Activated T-cell treated with anti-CD3 and anti-CD28 coated beads, Interleukin-2, amount 50 U/mL, for 24 hours (primary cell): ENCODE results near the gene RFESD.

Experiments
- DNase-seq: peaks from one replicate; pipeline ENCODE4 v3.0.0-alpha.2; 2020
- H3K27ac Mint-ChIP-seq: 2 replicates; pipeline ENCODE4 v1.8.0; 2020; ENCODE audit warnings: mild to moderate bottlenecking, mixed read lengths
- H3K27me3 Mint-ChIP-seq: 2 replicates; pipeline ENCODE4 v1.8.0; 2020; ENCODE audit warnings: mixed read lengths
- H3K36me3 Mint-ChIP-seq: 2 replicates; pipeline ENCODE4 v1.8.0; 2020; ENCODE audit warnings: low read depth, mixed read lengths
- H3K4me1 Mint-ChIP-seq: 2 replicates; pipeline ENCODE4 v1.8.0; 2020; ENCODE audit warnings: low read depth, mixed read lengths
- H3K4me3 Mint-ChIP-seq: 2 replicates; pipeline ENCODE4 v1.8.0; 2020; ENCODE audit warnings: mild to moderate bottlenecking, moderate library complexity, mixed read lengths
- H3K9me3 Mint-ChIP-seq: 2 replicates; pipeline ENCODE4 v1.8.0; 2020; ENCODE audit warnings: mixed read lengths

The RFESD gene

DNA sequence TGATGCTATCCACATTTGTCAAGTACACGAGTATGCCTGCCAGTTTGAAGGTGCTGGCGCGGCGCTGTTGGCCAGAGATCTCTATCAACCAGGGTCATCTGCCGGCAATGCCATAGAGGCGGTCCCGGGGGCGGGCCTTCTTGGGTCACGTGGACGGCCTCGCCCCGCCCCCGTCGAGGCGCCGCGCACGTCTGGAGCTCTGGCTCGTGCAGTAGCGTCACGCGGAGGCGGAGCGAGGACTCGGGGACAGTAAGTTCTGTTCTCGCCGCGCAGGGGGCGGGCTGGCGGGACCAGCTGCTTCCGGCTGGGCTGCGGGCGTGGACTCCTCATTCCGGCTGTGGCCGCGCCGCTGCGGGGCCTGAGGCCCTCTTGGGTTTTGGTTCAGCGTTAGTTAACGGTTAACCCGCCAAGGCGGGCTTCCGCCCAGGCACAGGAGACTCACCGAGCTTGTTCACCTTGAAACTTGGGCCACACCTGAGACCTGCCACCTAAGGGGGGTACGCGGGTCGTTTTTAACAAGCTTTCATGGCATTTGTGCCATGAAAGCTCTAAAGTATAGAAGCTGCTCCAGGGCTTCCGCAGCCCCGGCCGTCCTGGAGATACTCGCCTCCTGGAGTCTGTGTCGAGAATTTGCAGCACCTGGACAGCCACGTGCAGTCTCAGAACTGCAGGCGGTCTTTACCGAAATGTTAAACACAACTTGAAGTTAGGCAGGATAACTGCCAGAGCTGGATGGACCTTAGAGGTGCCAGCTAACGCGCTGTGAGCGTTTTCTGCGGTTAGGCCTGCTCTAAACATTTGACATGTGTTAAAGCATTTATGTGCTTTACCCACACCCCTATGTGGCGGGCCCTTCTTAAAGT, at the start of gene RFESD:
TSS of gene RFESD (plus strand) at position 209 of the 863 bp plus-strand sequence. CDS start 5,495 bp downstream, outside the sequence.
- H3K4me3 Mint-ChIP-seq = peak within 1 kb of the TSS; percentile 82
- peak; percentile 96 for DNase-seq
- peak within 1 kb of the TSS; percentile 94 for H3K27ac Mint-ChIP-seq
- H3K4me1 Mint-ChIP-seq = peaks cover 49% of the 10 kb centered on the region
- H3K36me3 Mint-ChIP-seq = no peaks in the 10 kb centered on the region
- no peaks in the 10 kb centered on the region for H3K9me3 Mint-ChIP-seq
- H3K27me3 Mint-ChIP-seq = no peaks in the 10 kb centered on the region

- H3K27ac Mint-ChIP-seq = no peak overlapping the region
Measured at GRCh38 chr5:95599252-95599651, 47.3 kb upstream of the RFESD start.

DNA sequence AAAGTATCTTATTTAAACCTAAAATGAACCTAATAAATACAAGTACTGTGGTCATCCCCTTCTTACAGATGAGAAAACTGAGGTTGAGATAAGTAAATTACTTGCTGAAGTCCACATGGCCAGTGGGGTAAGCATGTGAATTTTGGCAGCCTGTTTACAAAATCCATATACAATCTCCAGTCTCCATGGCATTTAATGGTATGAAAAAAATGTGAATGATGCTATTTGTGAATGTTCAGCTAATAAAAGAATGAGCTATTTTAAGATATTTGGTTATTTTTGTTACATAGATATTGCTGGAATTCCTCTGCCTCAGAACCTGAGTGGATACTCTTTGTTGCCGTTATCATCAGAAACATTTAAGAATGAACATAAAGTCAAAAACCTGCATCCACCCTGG, 46.0 kb upstream of the RFESD start:
- Mint-ChIP-seq H3K36me3 (peaks cover 23% of the 10 kb centered on the region), H3K27ac (no peak overlapping the region), H3K9me3 (no peaks in the 10 kb centered on the region), H3K4me1 (no peaks in the 10 kb centered on the region), H3K27me3 (no peaks in the 10 kb centered on the region), H3K4me3 (no peak overlapping the region)
- no peak for DNase-seq

More at GRCh38 chr5:95599252-95599651, 47.3 kb upstream of the RFESD start:
- Mint-ChIP-seq H3K9me3 (no peaks in the 10 kb centered on the region), H3K4me3 (no peak overlapping the region), H3K36me3 (peaks cover 22% of the 10 kb centered on the region), H3K27me3 (no peaks in the 10 kb centered on the region), H3K4me1 (no peaks in the 10 kb centered on the region)
- no peak for DNase-seq

DNA sequence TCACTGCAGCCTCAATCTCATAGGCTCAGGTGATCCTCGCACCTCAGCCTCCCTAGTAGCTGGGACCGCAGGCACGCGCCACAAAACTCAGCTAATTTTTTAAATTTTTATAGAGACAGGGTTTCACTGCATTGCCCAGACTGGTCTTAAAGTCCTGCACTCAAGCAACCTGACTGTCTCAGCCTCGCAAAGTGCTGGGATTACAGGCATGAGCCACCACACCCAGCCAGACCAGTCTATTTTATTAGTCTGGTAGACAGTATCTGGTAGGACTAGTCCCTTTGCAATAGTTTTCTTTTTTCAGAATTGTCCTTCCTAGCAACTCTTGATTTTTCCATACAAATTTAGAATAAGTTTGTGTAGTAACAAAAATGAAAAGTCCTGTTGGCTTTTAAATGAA, 40.8 kb upstream of the RFESD start:
- Mint-ChIP-seq H3K4me1 (no peaks in the 10 kb centered on the region), H3K27me3 (no peaks in the 10 kb centered on the region), H3K9me3 (no peaks in the 10 kb centered on the region), H3K4me3 (no peak overlapping the region), H3K27ac (no peak overlapping the region), H3K36me3 (peaks cover 21% of the 10 kb centered on the region)
- DNase-seq = no peak

DNA sequence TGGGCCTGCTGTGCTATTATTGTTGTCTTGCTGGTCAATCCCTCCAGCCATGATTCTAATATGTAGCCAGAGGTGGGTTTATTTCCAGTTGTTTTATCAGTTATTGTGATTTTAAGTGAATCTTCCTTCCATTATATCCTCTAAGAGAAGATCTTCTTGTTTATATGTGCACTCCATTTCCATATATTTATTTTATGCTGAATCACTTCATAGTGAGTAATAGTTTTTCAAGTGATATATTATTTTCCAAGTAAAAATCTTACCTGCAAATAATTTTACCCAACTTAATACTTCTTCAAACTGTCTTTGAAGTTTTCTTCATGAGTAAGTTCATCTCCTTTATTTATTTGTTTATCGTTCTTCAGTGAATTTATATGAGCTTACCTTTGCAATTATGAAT, 40.2 kb upstream of the RFESD start:
- H3K27ac Mint-ChIP-seq = no peak overlapping the region
- no peak for DNase-seq
- no peaks in the 10 kb centered on the region for H3K4me1 Mint-ChIP-seq
- H3K36me3 Mint-ChIP-seq = peaks cover 15% of the 10 kb centered on the region
- no peaks in the 10 kb centered on the region for H3K9me3 Mint-ChIP-seq
- no peak overlapping the region for H3K4me3 Mint-ChIP-seq
- no peaks in the 10 kb centered on the region for H3K27me3 Mint-ChIP-seq

DNA sequence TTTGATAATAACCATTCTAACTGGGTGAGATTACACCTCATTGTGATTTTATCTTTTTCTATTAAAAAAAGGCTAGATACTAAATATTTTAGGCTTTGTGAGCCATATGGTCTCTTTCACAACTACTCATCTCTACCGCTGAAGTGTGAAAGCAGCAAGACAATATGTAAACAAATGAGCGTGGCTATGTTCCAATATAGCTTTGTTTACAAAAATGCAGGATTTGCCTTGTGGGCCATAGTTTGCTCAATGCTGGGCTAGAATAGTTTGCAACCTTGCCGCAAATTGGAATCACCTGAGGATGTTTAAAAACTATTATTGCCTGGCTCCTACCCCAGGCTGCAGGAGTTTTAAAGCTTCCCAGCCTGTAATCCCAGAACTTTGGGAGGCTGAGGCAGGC, 36.9 kb upstream of the RFESD start:
- H3K36me3 Mint-ChIP-seq = peaks cover 15% of the 10 kb centered on the region
- no peak for DNase-seq
- H3K4me3 Mint-ChIP-seq = no peak overlapping the region
- no peak overlapping the region for H3K27ac Mint-ChIP-seq
- peaks cover 8% of the 10 kb centered on the region for H3K4me1 Mint-ChIP-seq
- no peaks in the 10 kb centered on the region for H3K27me3 Mint-ChIP-seq
- H3K9me3 Mint-ChIP-seq = peaks cover 13% of the 10 kb centered on the region

DNA sequence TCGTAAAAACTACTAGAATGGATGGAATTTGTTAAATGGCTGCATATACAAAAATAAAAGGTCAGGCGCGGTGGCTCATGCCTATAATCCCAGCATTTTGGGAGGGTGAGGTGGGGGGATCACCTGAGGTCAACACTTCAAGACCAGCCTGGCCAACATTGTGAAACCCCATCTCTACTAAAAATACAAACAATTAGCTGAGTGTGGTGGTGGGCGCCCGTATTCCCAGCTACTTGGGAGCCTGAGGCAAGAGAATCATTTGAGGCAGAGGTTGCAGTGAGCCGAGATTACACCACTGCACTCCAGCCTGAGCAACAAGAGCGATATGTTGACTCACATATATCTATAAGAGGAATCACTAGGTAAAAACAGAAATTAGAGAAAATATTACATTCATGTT, 36.0 kb upstream of the RFESD start:
- Mint-ChIP-seq H3K36me3 (peaks cover 19% of the 10 kb centered on the region), H3K4me1 (peaks cover 16% of the 10 kb centered on the region), H3K9me3 (peaks cover 13% of the 10 kb centered on the region), H3K27me3 (no peaks in the 10 kb centered on the region), H3K27ac (no peak overlapping the region), H3K4me3 (no peak overlapping the region)
- no peak for DNase-seq

DNA sequence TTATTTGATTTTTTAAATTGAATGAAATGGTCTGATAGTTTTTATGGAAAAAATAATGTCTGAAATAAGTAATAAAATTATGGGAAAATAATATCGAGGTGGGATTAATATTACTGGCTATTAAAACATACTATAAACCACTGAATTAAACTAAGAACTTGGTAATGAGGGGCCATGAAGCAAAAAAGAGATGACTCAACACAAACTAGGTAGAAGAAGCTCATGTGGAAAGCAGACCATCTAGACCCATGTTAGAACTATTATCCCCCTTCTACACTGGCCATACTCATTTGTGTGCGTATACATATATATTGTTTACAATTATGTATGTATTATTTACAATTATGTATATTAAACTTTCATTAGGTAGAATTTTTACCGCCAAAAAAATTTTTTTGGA, 35.2 kb upstream of the RFESD start:
- DNase-seq = no peak
- Mint-ChIP-seq H3K36me3 (peaks cover 19% of the 10 kb centered on the region), H3K4me3 (no peak overlapping the region), H3K27ac (no peak overlapping the region), H3K4me1 (peaks cover 16% of the 10 kb centered on the region), H3K9me3 (peaks cover 13% of the 10 kb centered on the region), H3K27me3 (no peaks in the 10 kb centered on the region)

DNA sequence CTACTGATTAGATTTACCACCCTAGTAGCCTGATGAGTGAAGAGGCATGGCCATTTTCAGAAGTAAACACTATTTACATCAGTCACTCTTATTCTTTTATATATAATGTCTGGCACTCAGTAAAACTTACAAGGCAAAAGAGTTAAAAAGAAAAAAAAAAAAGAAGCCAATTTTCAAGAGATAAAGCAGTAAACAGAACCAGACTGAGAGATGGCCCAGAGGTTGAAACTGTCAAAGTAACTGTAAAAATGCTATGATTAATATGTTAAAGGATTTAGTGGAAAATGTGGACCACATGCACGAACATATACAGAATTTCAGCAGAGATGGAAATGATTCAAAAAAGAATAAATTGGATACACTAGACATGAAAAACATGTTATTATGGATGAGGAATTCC, 33.1 kb upstream of the RFESD start:
- Mint-ChIP-seq H3K4me1 (peaks cover 26% of the 10 kb centered on the region), H3K4me3 (no peak overlapping the region), H3K36me3 (peaks cover 19% of the 10 kb centered on the region), H3K27ac (no peak overlapping the region), H3K27me3 (no peaks in the 10 kb centered on the region), H3K9me3 (peaks cover 13% of the 10 kb centered on the region)
- no peak for DNase-seq

DNA sequence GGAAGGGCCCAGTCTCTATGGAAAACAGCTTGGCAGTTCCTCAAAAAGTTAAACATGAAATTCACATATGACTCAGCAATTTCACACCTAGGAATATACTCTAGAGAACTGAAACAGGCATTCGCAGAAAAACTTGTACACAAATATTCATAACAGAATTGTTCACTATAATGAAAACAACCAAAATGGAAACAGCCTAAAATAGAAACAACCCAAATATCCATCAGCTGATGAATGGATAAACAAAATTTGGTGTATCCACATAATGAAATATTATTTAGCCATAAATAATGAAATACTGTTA, 31.5 kb upstream of the RFESD start:
- H3K4me3 Mint-ChIP-seq = no peak overlapping the region
- peaks cover 23% of the 10 kb centered on the region for H3K36me3 Mint-ChIP-seq
- peaks cover 13% of the 10 kb centered on the region for H3K9me3 Mint-ChIP-seq
- DNase-seq = no peak
- peaks cover 42% of the 10 kb centered on the region for H3K4me1 Mint-ChIP-seq
- no peaks in the 10 kb centered on the region for H3K27me3 Mint-ChIP-seq
- H3K27ac Mint-ChIP-seq = peak overlapping the region; percentile 13

- Mint-ChIP-seq H3K4me1 (peaks cover 51% of the 10 kb centered on the region), H3K36me3 (peaks cover 25% of the 10 kb centered on the region), H3K9me3 (peaks cover 13% of the 10 kb centered on the region), H3K4me3 (no peak overlapping the region), H3K27me3 (no peaks in the 10 kb centered on the region), H3K27ac (no peak overlapping the region)
- no peak for DNase-seq
Measured at GRCh38 chr5:95617057-95617456, 29.5 kb upstream of the RFESD start.

GRCh38 chr5:95619096-95619495, 27.5 kb upstream of the RFESD start:
- DNase-seq = no peak
- Mint-ChIP-seq H3K27me3 (no peaks in the 10 kb centered on the region), H3K4me3 (peak overlapping the region; percentile 84), H3K36me3 (peaks cover 10% of the 10 kb centered on the region), H3K9me3 (no peaks in the 10 kb centered on the region), H3K27ac (peak overlapping the region; percentile 88), H3K4me1 (peaks cover 54% of the 10 kb centered on the region)

DNA sequence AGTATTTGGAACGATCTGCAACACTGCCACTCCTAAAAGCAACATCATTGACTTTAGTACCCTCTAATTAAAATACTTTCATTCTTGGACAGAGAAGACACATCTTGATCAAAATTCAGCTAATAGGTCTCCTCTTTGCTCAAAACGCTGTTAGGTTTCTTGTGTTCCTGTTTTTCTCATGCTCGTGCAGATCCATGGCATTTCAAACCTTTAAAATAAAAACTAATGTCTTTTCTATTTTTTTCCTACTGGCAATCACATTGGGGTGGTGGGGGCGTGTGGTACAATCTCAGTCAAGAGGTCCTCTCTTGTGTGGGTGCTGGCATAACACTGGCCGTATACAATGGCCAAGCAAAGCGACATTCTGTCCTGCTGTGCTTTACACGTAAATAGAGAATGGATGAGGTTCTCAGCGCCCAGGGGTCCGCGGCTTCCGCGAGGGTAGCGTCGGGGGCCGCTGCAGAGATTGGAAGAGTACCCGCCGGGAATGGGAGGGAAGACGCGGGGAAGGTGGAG, 27.0 kb upstream of the RFESD start:
- Mint-ChIP-seq H3K4me3 (peak overlapping the region; percentile 84), H3K36me3 (peaks cover 10% of the 10 kb centered on the region), H3K27ac (peak overlapping the region; percentile 88), H3K27me3 (no peaks in the 10 kb centered on the region), H3K9me3 (no peaks in the 10 kb centered on the region), H3K4me1 (peaks cover 53% of the 10 kb centered on the region)
- DNase-seq = no peak

GRCh38 chr5:95620030-95620869, 26.3 kb upstream of the RFESD start, which contains the start of gene GPR150:
TSS of gene GPR150 (plus strand) at chr5:95620087. CDS start at chr5:95620276, 189 bp downstream.
- peak within 1 kb of the TSS; percentile 88 for H3K27ac Mint-ChIP-seq
- H3K4me3 Mint-ChIP-seq = peak within 1 kb of the TSS; percentile 84
- DNase-seq = peak; percentile 83
- no peaks in the 10 kb centered on the region for H3K9me3 Mint-ChIP-seq
- peaks cover 47% of the 10 kb centered on the region for H3K4me1 Mint-ChIP-seq
- H3K27me3 Mint-ChIP-seq = no peaks in the 10 kb centered on the region
- peaks cover 6% of the 10 kb centered on the region for H3K36me3 Mint-ChIP-seq
